ENCODE data around the gene CDH13.

Gene CDH13

DNA sequence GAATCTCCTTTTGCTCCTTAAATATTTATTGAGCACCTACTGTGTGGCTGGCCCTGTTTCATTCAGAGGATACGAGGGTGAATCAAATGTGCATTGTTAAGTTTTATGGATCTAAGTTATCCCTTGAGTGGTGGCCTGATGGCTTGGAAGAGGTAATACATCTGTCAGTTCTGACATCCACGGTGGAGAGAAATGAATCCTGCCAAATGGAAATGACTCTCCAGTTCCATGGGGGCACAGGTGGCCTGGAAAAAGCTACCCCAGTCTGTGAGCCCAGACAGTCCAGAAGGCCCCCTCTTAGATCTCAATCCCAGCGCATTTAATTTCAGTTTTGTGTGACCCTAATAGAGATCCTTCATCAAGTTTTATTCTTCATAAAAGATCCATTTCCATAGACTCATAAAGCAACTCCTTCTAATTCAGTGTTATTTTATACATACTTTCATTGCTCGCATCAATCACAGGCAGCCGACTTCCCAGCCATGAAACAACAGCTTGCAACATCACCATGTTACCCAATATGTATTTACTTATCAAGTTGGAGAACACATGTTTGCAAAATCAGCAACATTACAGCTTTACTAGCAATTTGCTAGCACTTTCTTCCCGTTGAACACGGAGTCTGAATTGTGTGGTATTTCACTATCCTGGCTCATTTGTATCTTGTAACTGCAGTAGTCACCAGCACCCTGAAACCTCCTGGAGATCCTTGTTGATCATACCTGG, 846.2 kb downstream of the CDH13 start:
- no peak for DNase-seq

DNA sequence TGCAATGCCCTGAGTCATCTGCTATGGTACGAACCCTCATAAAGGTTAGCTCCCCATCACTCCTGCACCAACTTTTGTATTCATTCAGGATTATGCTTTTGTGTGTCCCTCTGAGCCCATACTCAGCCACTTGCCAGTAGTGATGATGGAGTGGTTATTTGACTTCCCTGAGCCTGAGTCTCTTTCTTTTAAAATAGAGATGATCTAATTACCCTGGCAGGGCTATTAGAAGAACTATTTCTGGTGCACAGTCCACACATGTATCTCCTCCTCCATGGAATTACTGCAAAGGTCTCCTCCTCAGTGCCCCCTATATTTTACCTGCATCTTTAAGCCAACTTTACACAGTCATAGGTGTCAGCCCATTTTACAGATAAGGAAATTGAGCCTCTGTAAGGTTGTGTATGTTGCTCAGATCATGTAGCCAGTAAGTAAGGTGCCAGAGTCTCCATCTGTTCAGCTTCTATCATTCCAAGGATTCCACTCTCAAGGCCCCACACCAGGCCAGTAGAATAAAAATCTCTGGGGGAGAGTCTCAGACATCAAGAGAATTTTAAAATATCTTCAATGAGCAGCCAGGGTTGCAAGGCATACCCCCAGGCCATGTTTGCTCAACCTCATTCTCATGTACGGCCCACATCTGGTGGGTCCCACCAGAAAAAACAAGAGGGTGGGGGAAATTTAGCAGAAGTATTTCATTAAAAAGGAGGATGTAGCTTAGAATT, 847.3 kb downstream of the CDH13 start:
- no peak for DNase-seq

DNA sequence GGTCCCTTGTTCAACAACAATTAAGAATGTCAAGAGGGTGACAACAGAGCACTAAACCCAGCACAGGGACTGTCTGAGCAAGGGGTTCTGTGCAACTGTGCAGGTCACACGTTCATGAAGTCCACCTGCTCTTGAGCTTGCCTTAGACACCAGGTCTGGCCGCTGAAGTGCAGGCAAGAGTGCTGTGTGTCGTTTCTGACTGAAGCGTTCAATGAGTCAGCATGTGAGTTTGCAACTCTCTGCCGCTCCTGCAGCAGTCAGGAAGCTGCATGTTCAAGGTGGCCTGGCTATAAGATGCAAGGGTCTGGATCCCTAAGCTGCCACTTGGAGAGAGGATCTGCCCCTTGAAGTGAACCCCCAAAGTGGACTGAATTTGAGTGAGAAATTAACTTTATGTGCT, 848.3 kb downstream of the CDH13 start:
- DNase-seq: no peak

DNA sequence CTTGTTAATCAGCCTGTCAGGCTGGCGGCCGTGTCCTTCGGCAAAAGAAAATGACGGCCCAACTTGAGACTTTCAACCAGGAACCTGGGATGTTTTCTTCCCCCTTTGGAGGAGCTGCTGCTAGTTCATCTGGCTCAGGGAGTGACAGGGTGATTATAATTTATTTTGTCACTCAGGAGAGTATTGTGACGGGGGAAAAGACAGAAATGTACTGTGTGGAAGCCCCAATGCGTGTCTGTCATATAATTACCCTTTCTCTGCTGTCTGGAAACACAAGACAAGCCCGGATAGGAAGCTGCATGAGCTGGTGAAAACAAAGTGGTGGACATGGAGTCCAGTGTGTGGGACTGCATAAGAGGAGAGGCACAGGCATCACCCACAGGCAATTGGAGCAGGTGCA, 854.8 kb downstream of the CDH13 start:
- DNase-seq: no peak

DNA sequence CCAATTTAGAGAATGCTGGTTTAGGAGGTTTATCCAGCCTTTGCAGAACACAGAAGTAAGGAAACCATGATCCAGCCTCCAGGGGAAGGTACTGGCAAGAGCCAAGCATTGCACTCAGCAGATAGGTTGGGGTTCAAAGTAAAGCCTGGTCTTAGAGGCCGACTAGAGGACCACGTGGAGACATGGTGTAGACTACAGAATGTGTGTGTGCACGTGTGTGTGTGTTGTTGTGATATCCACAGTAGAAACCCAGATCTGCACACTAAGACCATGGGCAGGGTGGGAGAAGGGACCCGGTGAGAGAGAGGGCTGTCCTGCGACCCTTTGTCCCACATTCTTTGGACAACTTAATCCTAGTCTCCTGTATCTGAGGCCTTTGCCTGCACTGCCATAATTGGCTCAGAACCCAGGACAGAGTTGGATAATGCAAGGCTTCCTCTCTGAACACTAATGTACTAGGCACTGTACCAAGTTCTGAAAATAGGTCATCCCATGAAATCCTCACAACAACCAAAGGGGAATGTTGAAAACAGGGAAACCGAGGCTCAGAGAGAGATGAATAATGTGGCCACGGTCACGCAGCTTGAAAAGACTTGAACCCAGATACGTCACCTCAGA, 855.9 kb downstream of the CDH13 start:
- DNase-seq: no peak

DNA sequence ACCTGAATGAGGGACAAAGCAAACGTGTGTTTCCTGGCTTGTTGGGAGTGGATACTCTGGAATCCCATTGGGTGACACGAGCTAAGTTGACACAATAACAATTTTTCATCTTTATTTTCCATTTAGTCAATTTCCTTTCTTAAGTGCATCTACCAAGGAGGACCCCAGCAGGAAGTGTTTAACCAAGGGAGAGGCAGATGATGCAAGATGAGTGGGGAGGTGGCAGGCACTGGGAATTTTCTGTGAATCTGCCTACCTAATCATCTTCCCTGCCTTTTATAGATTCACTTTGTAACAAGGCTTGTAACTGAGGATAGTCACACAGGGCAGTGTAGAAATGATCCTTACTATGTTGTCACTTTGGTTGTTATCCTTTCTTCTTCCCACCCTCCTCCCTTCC, 863.3 kb downstream of the CDH13 start:
- DNase-seq: no peak

DNA sequence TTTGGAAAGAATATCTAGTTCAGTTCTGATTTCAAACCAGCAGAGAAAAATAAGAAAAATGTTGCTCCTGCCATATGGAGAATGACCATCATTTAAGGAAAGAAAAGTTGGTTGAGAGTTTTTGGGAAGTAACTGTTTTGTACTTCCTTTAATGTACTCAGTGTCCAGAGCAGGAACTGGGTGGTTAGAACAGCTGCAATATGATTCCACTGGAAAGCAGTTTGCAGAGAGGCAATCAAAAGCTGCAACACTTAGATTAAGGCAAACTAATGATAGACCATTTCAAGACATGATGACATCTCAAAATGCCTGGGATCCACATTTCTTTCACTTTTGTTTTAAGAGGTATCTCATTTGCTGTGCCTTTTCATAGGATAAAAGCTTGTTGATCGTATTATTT, 867.7 kb downstream of the CDH13 start:
- no peak for DNase-seq

DNA sequence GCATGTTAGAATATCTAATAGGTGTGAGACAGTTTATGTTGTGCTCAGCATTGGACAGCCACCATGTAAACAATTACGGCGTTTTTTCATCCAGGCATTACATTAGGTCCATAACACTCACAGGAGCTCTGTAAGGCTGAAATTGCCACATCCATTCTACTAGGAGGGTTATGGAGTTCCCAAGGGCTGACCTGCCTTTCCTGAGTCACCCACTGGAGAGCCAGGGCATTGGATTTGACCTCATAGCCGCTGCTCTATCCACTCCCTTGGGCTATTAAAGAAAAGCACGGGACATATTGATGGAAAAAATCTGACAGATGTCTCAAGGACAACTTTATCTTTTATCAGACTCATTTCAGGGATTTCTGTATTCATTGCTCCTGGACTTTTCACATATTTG, 874.7 kb downstream of the CDH13 start:
- no peak for DNase-seq

DNA sequence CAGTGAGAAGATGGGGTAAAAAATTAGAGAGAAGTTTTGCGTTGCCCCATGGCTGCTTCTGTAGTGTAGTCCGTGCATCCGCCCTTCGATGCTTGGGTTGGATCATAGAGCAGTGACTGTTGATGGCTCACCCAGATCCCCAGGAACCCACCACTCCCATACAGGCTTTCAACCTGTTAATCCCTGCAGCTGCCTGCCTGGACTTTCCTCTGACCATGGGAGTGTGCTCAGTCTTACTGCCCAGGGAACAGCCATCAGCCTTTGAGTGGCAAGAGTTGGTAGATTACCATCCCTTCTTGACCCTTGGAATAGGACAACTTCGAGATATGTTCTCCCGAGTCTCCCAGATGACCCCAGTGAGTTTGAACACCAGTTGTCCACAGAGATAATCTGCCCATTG, 881.5 kb downstream of the CDH13 start:
- DNase-seq: no peak

DNA sequence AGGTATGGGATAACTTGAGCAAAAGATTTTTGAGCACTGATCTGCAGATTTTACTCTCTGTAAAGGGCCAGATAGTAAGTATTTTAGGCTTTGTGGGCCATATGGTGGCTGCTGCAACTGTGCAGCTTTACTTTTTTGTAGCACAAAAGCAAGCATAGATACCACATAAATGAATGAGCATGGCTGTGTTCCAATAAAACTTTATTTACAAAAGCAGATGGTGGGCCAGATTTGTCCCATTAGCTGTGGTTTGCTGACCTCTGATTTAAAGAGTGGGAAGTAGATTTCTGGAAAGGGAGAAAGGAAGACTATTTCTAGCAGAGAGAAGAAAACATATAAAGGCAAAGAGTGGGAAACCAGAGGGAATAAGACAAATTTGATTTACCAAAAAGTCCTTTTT, 882.5 kb downstream of the CDH13 start:
- no peak for DNase-seq

DNA sequence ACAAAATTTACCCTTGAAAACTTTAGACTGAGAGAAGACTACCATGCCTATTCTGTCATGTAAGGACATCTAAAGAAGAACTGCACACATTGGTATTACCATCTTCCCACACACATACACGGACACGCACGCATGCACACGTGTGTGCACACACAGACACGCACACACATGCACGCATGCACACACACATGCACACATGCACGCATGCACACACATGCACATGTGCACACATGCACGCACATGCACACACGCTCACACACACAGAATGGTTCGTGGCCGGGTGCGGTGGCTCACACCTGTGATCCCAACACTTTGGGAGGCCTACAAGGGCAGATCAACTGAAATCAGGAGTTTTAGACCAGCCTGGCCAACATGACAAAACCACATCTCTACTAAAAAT, 884.1 kb downstream of the CDH13 start:
- no peak for DNase-seq

DNA sequence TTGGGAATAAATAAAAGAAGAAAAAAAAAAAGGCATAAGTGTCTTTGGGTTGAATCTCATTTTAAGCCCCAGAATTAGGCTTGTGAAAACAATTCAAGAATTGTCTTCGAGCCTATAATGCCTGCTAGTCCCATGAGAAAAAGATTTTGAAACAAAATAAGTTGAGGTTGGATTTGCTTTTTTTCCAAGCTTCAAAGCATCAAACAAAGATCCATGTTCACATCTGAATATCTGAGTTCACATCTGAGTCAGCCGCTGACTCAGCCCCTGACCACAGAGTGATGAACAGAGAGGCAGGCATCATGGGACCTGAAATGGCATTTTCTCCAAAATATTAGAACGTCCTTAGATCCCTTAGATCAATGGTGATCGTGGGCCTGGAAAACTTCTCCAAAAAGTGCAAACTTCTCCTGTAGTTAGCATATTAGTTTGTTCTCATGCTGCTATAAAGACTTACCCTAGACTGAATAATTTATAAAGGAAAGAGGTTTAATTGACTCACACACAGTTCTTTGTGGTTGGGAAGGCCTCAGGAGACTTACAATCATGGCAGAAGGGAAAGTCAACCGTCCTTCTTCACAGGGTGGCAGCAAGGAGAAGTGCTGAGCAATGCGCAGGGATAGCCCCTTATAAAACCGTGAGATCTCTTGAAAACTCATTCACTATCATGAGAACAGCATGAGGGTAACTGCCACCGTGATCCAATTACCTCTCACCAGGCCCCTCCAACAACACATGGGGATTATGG, 886.4 kb downstream of the CDH13 start:
- no peak for DNase-seq

DNA sequence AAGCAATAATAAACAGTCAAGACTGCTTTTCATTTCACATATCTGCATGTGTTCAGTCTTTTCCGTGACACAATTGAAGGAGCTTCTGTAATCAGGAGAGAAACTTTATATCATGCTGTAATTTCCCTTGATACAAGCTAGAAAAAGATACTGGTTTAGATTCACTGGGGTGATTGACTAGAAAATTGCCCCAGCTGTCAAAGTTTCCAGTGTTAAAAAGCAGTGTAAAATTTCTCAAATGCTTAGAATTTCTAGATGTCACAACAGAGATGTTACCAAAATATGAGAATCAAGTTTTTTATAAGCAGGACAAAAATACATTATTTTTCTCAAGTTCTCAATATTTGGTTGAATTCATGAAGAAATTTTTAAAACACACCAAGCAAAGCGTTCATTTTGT, 888.6 kb downstream of the CDH13 start:
- DNase-seq: no peak

DNA sequence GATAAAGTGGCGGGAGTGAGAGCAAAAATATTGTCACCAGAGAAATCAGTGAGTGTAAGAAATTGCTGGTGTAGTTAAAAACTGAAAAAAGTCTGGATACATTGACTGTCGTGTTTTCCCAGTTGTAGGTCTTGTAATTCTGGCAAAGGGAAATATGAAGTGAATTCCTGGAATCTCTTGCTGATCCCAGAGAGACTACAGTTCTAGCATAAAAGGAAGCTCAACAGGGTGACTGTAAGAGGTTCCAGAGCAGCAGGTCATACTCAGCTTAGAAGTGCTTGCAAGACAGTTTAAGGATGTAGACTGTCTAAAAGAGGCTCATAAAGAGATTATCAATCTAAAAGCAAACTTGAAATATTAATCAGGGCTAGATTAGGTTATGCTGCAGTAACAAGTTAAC, 890.2 kb downstream of the CDH13 start:
- DNase-seq: no peak

DNA sequence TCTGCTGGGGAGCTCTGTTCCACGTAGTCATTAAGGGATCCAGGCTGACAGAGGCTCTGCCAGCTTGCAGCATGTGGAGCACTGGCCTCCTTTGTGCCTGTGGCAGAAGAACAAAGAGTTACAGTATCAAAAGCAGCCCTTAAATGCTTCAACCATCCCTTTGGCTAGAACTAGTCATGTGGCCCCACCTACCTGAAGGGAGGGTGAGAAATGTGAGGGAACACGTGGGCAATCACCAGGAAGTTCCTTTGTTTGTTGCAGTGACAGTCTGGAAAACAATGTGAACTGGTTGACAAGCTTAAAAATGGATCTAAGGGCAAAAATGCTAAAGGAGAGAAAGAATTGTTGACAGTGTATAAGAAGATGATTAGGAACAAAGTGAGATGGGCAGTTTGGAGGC, 890.6 kb downstream of the CDH13 start:
- no peak for DNase-seq

DNA sequence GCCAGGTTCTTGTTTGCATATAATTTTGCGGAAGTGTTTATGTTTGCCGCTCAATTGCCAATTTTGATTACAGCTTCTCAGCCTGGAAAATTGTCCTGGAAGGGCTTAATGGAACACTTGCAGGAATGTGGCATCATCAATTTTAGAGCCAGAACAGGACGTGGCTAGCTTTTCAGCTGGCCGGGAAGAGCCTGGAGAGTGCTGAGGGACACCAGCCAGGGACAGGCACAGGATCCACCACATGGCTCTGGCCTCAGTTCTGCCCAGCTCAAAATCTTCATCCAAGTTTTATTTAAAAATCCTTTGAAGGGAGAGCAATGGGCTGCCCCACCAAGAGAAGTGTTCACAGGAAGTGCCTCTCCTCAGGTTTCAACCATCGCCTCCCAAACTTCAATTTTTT, 893.8 kb downstream of the CDH13 start:
- no peak for DNase-seq

DNA sequence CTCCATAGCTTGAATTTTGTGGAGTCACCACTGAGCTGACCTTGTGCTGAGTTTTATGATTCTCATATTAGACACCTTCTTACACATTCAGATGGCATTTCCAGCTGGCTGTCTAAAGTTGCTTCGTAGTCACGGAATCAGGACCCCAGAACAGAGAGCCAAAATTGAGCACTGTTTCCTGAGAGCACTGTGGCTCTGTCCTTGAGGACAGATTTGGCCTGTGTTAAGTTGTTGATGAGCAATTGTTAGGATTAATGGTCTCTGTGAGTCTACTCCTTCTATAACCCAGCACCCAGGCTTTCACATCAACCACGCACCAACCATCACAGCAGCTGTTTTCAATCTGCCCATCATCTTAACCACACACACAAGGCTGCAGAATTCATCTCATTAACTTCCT, 903.5 kb downstream of the CDH13 start:
- DNase-seq: no peak

DNA sequence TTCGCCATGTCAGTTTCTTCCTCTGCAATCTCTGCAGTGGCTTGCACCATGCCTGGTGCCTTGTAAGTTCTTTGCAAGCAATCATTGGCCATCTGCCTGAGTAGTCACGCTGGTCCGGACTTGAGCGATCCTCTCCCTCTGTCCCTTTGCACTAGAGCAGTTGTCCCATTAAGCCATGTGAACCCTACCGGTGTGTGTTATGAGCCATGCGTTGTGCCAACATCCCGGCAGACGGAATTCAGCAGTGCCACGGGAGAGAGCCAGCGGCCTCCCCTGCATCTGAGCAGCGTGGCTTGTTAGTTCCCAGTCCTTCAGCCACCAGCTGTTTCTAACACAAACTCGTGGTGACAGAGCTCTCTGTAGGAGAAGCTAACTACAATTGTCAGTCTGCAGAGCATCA, 905.9 kb downstream of the CDH13 start:
- DNase-seq: no peak

DNA sequence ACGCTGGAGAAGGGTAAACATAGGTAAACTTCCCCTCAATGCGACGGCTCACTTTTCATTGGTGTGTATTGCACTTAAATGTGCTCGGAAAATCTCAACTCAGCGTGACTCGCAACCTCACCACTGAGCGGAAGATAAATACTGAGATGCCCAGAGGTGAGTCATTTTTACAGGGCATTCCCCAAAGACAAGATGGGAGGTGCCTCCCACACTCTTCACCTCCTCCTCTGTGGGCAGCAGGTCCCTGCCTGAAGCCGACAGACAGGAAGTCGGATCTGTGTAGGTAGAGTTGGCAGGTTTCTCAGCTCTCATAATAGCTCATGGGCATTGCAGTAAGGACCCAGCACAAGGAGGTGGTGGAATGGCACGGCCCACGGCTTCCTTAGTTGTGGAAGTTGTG, 906.4 kb downstream of the CDH13 start:
- DNase-seq: no peak

DNA sequence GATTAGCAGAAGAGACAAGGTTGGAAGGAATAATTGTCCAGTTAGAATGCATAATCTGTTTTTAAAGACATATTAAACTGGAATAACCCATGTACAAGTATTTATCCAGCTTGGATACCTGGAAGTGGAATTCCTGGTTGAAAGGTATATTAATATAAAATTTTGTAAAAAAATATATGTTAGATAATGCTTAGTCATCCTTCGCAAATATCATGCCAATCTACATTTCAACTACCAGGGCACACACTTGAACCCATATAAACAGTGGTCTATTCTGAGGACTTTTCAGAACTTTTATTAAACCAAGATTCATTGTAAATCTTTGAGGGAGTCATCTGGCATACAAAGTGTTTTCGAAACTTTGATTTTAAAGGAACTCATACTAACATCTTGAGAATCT, 911.9 kb downstream of the CDH13 start:
- DNase-seq: no peak

DNA sequence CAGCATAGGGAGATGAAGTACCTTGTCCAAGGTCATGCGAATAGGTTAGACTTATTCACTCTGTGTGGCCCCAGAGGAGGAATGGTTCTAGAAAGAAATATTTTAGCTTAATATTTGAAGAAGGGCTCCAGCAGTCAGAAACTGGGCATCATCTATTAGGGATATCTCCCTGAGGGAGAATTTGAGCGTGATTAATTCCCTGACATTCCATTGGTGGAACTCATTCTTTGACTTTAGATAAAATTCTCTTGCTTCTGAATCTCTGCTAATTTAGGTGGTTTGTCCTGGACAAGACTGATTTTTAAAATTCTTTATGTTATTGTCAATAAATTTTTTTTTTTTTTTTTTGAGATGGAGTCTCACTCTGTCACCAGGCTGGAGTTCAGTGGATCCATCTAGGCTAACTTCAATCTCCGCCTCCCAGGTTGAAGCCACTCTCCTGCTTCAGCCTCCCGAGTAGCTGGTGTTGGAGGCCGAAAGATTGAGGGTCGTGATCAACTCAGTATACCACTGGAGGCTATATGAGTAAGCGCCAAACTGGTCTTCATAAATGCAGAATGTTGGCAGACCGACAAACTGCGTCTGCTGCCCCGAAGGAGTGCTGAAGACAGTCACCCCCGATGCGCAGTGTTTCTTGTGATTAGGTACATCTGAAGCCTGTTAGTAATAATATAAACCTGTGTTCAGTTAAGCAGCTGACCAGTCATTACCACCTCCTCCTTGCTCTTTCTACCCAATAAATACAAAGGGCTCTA, 913.1 kb downstream of the CDH13 start:
- no peak for DNase-seq

DNA sequence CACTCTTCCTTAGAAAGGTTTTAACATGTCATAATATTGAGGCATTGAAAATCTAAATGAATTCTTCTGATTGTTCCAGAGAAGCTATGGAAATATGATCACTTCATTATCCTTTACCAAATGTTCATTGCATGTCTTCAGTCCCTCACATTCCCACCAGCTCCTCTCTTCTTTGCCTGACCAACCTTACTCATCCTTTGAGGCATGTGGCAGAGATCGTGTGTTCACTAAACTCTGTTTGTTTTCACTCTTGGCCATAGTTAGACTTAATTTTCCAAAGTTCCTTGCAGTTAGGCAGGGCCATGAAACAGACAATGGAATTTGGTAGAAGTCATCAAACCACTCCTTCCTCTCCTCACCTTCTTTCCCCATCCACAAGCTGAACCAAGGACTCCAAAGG, 914.5 kb downstream of the CDH13 start:
- no peak for DNase-seq

DNA sequence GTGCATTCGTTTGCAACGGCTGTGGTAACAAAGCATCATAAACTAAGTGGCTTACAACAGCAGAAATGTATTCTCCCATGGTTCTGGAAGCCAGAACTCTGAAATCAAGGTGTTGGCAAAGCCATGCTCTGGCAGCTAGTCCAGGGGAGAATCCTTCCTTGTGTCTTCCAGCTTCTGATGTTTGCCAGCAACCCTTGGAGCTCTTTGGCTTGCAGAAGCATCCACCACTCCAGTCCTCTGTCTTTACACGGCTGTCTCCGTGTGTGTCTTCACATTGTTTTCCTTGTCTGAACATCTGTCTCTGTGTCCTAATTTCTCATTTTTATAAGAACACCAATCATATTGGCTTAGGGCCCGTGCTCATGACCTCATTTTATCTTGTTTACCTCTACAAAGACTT, 915.7 kb downstream of the CDH13 start:
- no peak for DNase-seq
